GM04504 (cell line): ENCODE results near the gene KNDC1.
"Not testable (repeated sequence)": the region's sequence is repeated elsewhere in the genome, so short reads cannot be mapped to it uniquely, and the experiment has no call there.

Experiments
- DNase-seq: peaks from one replicate; pipeline ENCODE4 v3.0.0-alpha.2; 2012; ENCODE audit warnings: low read depth

KNDC1 gene

DNA sequence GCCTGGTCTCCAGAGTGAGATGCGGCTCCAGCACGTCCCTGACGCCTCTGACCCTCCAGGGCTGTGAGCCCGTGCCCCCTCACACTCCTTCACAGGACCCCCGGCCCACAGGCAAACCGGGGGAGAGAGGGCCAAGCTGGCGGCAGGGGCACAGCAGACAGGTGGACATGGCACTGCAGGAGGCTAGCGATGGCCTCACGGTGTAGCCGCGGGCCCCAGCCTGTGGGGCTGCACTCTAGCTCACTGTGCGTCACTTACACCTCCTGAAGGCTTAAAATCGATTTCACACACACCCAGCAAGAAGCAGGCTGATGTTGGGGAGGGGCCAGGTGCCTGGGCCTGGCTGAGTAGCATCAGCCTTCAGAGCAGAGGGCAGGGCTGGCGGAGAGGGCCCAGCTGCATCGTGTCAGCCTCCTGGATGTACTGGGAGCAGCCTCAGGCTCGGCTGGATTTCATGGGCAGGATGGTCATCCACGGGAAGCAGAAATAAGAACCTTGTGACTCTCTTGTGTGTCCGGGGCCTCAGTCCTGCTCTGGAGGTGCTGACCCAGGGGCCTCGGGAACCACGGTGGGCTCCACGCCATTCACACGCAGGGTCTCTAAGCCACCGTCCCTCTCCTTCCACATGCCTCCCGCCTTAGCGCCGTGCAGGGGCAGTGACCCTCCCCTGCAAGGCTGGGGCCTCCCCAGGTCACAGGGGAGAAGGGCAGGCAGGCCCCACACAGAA lies 19.4 kb upstream of the KNDC1 start:
- no peak for DNase-seq

GRCh38 chr10:133141144-133141957 lies 18.7 kb upstream of the KNDC1 start:
- DNase-seq = no peak

- DNase-seq = no peak
These were observed 18.1 kb upstream of the KNDC1 start for GRCh38 chr10:133141958-133142340.

- DNase-seq = no peak
These were observed 17.4 kb upstream of the KNDC1 start for GRCh38 chr10:133142523-133143199.

DNA sequence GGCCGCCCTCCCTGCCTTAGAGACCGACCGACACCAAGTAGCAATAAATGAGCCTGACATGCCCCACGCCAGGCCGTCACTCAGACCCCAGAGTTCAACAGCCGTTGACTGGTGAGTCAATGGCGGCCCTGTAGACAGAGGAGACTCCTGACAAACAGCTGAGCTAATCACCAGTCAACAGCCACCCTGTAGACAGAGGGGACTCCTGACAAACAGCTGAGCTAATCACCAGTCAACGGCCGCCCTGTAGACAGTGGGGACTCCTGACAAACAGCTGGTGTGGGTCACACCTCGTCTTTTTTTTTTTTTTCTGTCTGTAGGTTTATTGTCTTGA lies 16.9 kb upstream of the KNDC1 start:
- no peak for DNase-seq

- DNase-seq = no peak
These were observed 16.5 kb upstream of the KNDC1 start for GRCh38 chr10:133143546-133143945.

DNA sequence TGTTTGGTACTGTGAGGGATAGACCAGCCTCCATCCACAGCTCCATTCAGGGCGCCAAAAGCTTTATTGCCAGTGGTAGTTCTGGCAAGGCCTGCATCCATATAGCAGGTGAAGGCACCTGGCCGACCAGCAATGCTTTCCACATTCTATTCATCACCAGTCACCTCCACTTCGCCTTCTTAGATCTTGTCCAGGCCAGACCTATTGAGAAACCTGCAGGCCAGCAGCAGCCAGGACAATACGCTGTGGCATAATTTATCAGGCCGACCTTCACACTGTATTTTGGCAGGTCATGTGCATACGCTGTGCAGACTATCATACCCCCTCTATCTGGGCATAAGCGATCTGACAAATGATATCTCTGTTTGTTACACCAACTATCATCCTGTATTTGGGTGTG lies 15.2 kb upstream of the KNDC1 start:
- no peak for DNase-seq

DNA sequence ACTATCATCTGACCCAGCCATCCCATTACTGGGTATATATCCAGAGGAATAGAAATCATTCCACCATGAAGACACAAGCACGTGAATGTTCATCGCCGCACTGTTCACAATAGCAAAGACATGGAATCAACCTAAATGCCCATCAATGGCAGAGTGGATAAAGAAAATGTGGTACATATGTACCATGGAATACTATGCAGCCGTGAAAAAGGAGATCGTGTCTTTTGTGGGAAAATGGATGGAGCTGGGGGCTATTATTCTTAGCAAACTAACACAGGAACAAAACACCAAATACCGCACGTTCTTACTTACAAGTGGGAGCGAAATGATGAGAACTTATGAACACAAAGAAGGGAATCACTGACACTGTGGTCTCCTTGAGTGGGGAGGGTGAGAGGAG lies 9.8 kb upstream of the KNDC1 start:
- no peak for DNase-seq

- no peak for DNase-seq
These were observed 9.4 kb upstream of the KNDC1 start for GRCh38 chr10:133150656-133151055.

DNA sequence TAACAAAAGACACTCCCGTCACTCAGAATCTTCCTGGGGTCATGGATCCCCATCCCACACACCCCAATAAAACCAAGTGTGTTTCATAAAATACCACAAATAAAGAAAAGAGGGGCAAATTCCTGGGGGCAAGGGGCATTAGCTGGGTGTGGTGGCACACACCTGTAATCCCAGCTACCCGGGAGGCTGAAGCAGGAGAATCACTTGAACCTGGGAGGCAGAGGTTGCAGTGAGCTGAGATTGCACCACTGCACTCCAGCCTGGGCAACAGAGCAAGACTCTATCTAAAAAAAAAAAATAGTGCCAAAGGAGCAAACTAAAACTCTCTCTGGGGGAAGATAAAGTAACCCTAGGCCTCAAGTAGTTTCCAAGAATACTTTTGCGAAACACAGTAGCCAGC lies 8.9 kb upstream of the KNDC1 start:
- DNase-seq = not testable (repeated sequence)

GRCh38 chr10:133151543-133151972 lies 8.5 kb upstream of the KNDC1 start:
- DNase-seq = no peak

DNA sequence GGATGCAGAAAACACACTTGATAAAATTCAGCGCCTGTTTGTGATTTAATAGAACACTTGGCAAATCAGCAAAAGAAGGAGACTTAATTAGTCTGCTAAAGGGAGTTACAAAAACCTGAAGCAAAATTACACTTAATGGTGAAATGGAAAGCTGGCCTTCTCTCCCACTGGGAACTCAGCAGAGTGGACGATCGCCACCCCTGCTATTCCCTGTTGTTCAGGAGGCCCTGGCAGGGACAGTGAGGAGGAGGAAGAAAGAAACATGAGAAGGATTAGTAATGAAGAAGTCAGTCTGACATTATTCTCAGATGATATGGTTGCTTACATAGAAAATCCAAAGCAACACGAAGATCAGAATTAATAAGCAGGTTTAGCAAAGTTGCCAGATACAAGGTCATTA lies 5.6 kb upstream of the KNDC1 start:
- DNase-seq = no peak

DNA sequence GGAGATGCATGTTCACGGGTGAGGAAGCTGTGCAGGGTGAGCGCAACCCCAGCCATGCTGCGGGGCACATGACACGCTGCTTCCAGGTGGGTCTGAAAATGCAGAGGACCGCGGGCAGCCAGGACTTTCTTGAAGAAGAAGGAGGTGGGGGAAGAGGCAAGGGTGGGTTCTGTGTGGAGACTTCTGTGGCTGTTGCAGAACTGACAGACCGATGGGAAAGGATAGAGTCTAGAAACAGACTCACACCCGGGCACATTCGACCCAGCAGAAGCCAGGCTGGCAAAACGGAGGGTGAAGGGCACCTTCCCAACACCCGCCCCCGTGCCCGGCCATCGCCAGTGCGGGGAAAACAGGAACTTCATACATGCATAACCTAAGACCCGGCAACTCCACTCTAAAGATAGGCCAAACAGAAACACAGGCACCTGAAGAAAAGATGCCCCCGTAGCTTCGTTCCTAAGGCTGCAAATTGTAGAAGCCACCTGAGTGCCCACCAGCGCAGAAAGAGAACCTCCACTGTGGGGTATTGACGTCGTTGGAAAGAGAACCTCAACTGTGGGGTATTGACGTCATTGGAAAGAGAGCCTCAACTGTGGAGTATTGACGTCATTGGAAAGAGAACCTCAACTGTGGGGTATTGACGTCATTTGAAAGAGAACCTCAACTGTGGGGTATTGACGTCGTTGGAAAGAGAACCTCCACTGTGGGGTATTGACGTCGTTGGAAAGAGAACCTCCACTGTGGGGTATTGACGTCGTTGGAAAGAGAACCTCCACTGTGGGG lies 4.8 kb upstream of the KNDC1 start:
- DNase-seq = no peak

- no peak for DNase-seq
These were observed 3.1 kb upstream of the KNDC1 start for GRCh38 chr10:133156674-133157579.

DNA sequence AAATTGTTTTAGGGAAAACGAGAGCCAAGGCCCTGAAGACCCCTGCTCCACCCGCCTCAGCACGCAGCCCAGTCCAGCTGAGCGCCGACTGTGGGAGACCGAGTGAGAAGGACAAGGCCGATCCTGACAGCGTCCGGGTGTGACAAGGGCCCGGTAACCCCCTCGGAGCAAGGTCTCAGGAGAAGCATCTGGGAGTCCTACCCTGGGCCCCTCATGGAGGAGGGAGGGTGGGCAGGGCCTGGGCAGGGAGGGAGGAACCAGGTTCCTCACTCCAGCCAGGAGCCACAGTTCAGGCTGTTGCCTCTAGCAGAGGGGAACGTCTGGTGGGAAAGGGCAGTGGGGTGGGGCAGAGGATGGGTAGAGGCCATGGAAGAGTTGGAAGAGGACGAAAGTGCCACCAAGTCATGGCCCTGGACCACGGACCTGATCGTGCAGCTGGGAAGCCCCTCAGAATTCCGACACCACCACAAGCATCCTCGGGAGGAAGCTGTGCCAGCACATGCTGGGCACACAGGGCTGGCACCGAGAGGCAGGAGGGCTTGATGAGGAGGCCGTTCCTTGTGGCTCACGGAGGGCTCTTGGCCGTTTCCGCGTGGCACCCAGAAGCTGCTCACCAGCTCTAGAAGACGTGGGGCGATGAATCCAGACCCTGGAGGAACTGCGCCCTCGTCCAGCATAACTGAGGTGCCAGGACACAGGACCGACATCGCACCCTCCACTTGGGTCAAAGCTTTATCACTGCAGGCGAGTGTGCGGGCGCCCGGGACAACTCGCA lies 2.2 kb upstream of the KNDC1 start:
- DNase-seq = no peak

DNA sequence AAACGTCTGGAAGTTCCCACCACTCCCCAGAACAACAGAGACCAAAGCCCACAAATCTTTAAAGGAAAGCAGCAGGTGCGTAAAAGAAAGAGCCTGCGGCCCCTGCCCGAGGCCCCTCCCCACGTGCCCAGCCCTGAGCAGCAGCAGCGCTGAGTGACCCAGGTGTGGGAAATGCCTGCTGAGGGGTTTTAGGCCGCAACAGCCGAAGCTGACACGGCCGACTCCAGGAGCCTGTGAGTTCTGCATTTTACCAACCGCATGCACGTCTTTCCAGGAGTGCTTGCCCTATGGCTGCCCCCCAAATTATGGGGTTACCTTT lies 1.6 kb upstream of the KNDC1 start:
- DNase-seq = no peak

GRCh38 chr10:133158756-133159610 lies 1.0 kb upstream of the KNDC1 start:
- DNase-seq = no peak

GRCh38 chr10:133159611-133159949 lies 439 bp upstream of the KNDC1 start:
- no peak for DNase-seq

GRCh38 chr10:133160826-133161471 lies 930 bp downstream of the KNDC1 start:
- DNase-seq = no peak
